ENCODE results near the gene E2F3.

The E2F3 gene

DNA sequence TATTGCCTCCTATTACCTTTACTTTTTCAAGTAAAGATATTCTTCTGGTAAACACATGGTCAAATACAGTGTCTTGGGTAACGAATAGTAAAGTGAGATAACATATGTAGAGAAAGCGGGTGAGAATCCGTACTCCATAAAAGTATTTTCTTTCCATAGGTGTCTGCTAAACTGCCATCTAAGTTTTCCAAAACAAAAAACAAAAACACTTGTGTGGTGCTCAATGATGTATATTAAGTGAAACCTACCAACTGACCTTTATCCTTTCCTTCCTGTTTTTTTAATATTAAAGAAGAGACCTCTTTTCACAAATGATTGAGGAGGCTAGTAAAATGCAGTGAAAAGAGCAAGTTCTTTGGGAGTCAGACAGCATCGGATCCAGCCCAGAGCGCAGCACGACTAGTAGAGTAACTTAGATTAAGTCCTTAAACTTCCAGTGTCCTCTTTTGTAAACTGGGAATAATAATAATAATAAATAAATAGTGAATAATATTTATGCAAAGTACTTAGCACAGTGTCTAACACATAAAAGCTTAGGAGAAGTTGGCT is 132.1 kb downstream of the E2F3 start:
- DNase-seq (ENCODE audit: low spot score): no peak

DNA sequence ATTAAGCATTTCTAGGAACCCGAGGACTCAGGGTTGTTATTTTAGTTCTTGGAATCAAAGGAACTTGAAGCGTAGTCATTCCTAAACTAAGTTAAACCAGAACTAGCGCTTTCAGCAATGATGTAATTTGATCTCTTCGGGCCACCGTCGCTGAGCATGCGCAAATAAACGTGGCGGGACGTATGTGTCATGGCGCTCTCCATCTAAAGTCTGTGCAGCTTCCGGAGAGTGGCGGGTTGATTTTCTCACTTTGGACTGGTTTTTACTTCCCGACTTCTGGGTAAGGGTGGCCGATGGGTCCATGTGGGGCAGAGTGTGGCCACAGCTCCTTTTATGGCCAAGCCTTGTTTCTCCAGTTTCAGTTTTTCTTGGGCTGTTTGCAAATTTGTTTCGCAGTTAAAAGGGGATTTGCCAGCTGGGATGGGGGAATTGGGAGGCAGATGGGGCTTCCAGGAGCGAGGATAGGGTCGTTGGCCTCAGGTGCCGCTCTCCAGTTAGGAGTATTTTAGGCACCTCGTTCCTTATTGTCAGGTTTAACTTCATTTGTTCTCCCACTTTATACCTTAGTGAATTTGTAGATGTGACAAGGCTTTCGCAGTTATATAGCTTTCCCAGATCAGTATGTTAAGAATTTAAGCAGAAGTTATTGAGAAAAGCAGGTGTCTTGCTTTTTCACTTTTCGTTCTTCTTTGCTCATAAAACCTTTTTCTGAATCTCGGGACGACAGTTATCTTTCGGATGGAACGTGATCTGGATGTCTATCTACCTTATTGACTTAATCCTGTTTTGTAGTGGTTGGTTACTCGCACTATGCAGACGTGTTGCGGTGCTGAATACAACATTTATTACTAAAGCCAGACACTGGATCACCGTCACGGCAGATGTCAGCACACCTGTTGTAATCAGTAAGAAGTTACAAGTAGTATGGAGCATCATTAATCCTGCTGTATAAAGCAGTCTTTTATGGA is 132.9 kb downstream of the E2F3 start, which contains the start of gene CDKAL1:
CDKAL1 (plus strand) TSS at position 163 of the 968 bp plus-strand sequence. CDS start 11,894 bp downstream, outside the sequence.
- peak; percentile 85 for DNase-seq (ENCODE audit: low spot score)

DNA sequence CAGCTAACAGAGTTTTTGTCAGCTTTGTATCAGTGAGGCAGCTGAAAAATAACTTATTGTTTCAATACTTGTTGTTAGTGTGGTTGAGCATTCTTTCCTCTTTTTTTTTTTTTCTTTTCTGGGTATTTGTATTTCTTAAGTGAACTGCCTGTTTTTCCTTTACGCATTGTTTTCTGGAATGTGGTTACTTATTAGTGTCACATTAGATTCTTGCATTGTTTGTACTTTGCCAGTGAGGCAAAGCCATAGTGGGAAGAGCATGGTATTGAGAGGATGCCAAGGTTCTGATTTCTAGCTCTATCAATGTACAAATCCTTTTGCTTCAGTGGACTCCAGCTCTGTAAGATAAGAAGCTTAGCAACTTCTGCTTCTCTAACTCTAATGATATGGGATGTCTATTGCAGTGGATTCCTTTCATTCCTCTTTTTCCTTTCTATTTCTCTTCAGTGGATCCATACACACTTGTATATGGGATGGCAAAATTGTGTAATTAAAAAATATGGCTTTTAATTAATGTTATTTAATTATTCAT is 136.5 kb downstream of the E2F3 start:
- DNase-seq (ENCODE audit: low spot score): no peak

DNA sequence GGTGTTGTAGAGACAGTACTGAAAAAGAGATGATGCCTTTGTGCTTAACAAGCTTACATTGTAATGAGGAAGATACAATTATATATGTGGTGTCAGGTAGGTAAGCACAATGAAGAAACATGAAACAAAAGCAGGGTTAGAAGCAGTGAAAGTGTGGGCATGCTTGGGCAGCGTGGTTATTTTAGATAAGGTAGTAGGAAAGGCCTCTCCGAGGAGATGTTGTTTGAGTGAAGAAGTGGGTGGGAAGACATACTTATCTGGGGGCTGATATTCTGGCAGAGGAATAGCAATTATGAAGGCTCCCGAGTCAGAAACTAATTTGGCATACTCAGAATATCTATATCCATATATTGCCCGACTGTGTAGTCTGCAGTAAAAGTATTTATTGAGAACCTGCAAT is 137.2 kb downstream of the E2F3 start:
- DNase-seq (ENCODE audit: low spot score): no peak

GRCh38 chr6:20539387-20539786 is 137.7 kb downstream of the E2F3 start:
- no peak for DNase-seq (ENCODE audit: low spot score)

- no peak for DNase-seq (ENCODE audit: low spot score)
Observed at GRCh38 chr6:20540683-20541082, 139.0 kb downstream of the E2F3 start.

GRCh38 chr6:20541382-20541781 is 139.7 kb downstream of the E2F3 start:
- no peak for DNase-seq (ENCODE audit: low spot score)

DNA sequence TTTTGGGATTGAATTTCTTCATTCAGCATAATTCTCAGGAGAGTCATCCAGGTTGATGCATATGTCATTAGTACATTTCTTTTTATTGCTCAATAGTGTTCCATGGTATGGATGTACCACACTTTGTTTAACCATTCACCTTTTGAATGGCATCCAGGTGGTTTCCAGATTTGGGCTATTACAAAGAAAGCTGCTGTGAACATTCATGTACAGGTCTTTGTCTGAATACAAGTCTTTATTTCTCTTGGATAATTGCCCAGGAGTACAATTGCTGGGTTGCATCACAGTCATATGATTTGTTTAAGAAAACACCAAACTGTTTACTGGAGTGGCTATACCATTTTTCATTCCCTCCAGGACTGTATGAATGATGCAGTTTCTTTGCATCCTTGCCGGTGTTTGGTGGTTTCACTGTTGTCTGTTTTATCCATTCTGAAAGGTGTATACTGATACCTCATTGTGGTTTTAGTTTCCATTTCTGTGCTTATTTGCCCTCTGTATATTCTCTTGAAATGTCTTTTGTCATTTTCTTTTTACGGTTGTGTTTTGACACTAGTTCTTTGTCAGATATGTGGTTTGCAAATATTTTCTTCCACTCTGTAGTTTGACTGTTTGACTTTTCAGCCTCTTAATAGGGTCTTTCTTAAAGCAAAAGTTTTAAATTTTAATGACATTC is 141.4 kb downstream of the E2F3 start:
- DNase-seq (ENCODE audit: low spot score): peak; percentile 5
